Measurements from ENCODE around the gene FAM89A. TPM values are rescaled to one million over a fixed set of nuclear protein-coding genes. Genes with fewer than 3 reads are reported as not detected.
"Not testable (repeated sequence)": the region's sequence is repeated elsewhere in the genome, so short reads cannot be mapped to it uniquely, and the experiment has no call there.

FAM89A gene
- total RNA-seq, 1 donor from 2014 or later = 20.9 TPM

- H3K36me3 Mint-ChIP-seq (ENCODE audit: insufficient read depth) = peaks cover 9% of the 10 kb centered on the region
- no peak for DNase-seq (ENCODE audit: low spot score, unreplicated experiment)
- H3K4me1 Mint-ChIP-seq (ENCODE audit: low read depth) = peaks cover 27% of the 10 kb centered on the region
- no peaks in the 10 kb centered on the region for H3K9me3 Mint-ChIP-seq (ENCODE audit: low read depth)
- H3K27ac Mint-ChIP-seq = peak overlapping the region; percentile 30
- no peaks in the 10 kb centered on the region for H3K27me3 Mint-ChIP-seq
- TF ChIP-seq CTCF (IDR thresholded peaks at IDR 0.05; ENCODE audit: unreplicated experiment) = no peak
- no peak overlapping the region for H3K4me3 Mint-ChIP-seq (ENCODE audit: low read depth)
These were observed 53.1 kb downstream of the FAM89A start for GRCh38 chr1:230986976-230987375.

GRCh38 chr1:230985711-230986110, 54.3 kb downstream of the FAM89A start:
- peaks cover 21% of the 10 kb centered on the region for H3K4me1 Mint-ChIP-seq (ENCODE audit: low read depth)
- no peak overlapping the region for H3K27ac Mint-ChIP-seq
- TF ChIP-seq CTCF (IDR thresholded peaks at IDR 0.05; ENCODE audit: unreplicated experiment) = no peak
- H3K4me3 Mint-ChIP-seq (ENCODE audit: low read depth) = no peak overlapping the region
- H3K27me3 Mint-ChIP-seq = no peaks in the 10 kb centered on the region
- no peaks in the 10 kb centered on the region for H3K9me3 Mint-ChIP-seq (ENCODE audit: low read depth)
- peaks cover 3% of the 10 kb centered on the region for H3K36me3 Mint-ChIP-seq (ENCODE audit: insufficient read depth)
- DNase-seq (ENCODE audit: low spot score, unreplicated experiment) = no peak

- DNase-seq (ENCODE audit: low spot score, unreplicated experiment); H3K9me3 Mint-ChIP-seq (ENCODE audit: low read depth); H3K27me3 Mint-ChIP-seq; H3K36me3 Mint-ChIP-seq (ENCODE audit: insufficient read depth): not testable (repeated sequence)
- Mint-ChIP-seq H3K4me1 (ENCODE audit: low read depth) (peaks cover 25% of the 10 kb centered on the region), H3K27ac (peak overlapping the region; percentile 82), H3K4me3 (ENCODE audit: low read depth) (peak overlapping the region; percentile 25)
These were observed 55.2 kb downstream of the FAM89A start for GRCh38 chr1:230984622-230985515.

DNA sequence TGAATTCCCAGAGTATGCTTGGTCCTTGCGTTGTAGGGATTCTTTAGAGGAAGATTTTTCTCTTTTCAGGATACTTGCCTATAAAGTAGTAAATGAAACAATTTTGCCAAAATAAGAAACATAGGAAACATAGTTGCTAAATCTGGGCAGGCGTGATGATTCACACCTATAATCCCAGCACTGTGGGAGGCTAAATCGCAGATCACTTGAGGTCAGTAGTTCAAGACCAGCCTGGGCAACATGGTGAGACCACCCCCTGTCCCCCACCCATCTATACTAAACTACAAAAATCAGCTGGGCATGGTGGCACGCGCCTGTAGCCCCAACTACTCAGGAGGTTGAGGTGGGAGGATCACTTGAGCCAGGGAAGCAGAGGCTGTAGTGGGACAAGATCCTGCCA, 56.2 kb downstream of the FAM89A start:
- DNase-seq (ENCODE audit: low spot score, unreplicated experiment) = no peak
- H3K27ac Mint-ChIP-seq = peak overlapping the region; percentile 82
- H3K4me3 Mint-ChIP-seq (ENCODE audit: low read depth) = no peak overlapping the region
- H3K27me3 Mint-ChIP-seq = no peaks in the 10 kb centered on the region
- peaks cover 2% of the 10 kb centered on the region for H3K36me3 Mint-ChIP-seq (ENCODE audit: insufficient read depth)
- TF ChIP-seq CTCF (IDR thresholded peaks at IDR 0.05; ENCODE audit: unreplicated experiment) = no peak
- H3K4me1 Mint-ChIP-seq (ENCODE audit: low read depth) = peaks cover 34% of the 10 kb centered on the region
- H3K9me3 Mint-ChIP-seq (ENCODE audit: low read depth) = no peaks in the 10 kb centered on the region

GRCh38 chr1:230982696-230983095, 57.4 kb downstream of the FAM89A start:
- DNase-seq (ENCODE audit: low spot score, unreplicated experiment) = no peak
- H3K4me1 Mint-ChIP-seq (ENCODE audit: low read depth) = peaks cover 36% of the 10 kb centered on the region
- H3K27me3 Mint-ChIP-seq = no peaks in the 10 kb centered on the region
- H3K9me3 Mint-ChIP-seq (ENCODE audit: low read depth) = no peaks in the 10 kb centered on the region
- H3K36me3 Mint-ChIP-seq (ENCODE audit: insufficient read depth) = peaks cover 2% of the 10 kb centered on the region
- TF ChIP-seq CTCF (IDR thresholded peaks at IDR 0.05; ENCODE audit: unreplicated experiment) = no peak
- no peak overlapping the region for H3K4me3 Mint-ChIP-seq (ENCODE audit: low read depth)
- no peak overlapping the region for H3K27ac Mint-ChIP-seq

DNA sequence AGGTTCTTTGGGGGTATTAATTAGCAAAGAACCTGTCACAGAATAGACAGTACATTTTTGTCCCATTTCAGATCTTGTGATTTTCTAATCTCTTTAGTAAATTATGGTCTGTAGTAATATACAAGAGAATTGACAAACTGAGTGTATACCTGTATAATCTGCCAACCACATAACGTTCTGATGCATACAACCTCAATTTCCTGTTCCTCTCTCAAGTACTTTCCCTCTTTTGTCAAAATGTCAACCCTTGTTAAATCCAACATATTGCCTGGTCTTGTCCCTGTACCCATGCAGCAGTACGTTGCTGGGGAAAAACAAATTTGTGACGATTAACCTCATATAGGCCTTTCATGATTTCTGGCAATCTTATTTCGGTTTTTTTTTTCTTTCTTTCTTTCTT, 60.1 kb downstream of the FAM89A start:
- no peak for DNase-seq (ENCODE audit: low spot score, unreplicated experiment)
- H3K9me3 Mint-ChIP-seq (ENCODE audit: low read depth) = no peaks in the 10 kb centered on the region
- no peak overlapping the region for H3K27ac Mint-ChIP-seq
- no peak overlapping the region for H3K4me3 Mint-ChIP-seq (ENCODE audit: low read depth)
- H3K27me3 Mint-ChIP-seq = no peaks in the 10 kb centered on the region
- TF ChIP-seq CTCF (IDR thresholded peaks at IDR 0.05; ENCODE audit: unreplicated experiment) = no peak
- H3K4me1 Mint-ChIP-seq (ENCODE audit: low read depth) = peaks cover 37% of the 10 kb centered on the region
- no peaks in the 10 kb centered on the region for H3K36me3 Mint-ChIP-seq (ENCODE audit: insufficient read depth)

Measured in progenitor cell of endocrine pancreas (in vitro differentiated cells).